Measurements from ENCODE around the gene AVEN. TPM values are rescaled to one million over a fixed set of nuclear protein-coding genes. Genes with fewer than 3 reads are reported as not detected.
"Not testable (repeated sequence)": the region's sequence is repeated elsewhere in the genome, so short reads cannot be mapped to it uniquely, and the experiment has no call there.

The AVEN gene
- total RNA-seq, 4 donors from 2014 or later: 12.3 to 27.9 (median 18.0) TPM

DNA sequence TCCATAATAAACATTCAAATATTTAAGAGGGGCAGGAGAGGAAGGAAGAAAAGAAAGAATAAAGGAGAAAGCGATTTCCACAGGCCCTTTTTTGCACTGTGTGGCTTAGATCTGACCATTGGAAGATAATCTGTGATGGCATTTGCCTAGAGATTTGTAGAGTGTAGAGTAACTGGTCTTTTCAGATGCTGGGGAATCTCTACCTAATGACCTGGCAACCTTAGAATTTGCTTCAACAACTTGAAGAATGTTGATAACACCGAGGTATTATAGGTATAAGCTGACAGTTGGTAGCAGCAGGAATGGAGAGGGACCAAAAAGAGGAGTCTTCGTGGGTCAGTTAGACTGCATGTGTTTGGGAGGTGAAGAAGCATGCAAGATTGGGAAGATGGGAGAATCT, 20.9 kb upstream of the AVEN start:
- no peak for TF ChIP-seq POLR2A (IDR thresholded peaks at IDR 0.05)
- TF ChIP-seq, protein P1, sequence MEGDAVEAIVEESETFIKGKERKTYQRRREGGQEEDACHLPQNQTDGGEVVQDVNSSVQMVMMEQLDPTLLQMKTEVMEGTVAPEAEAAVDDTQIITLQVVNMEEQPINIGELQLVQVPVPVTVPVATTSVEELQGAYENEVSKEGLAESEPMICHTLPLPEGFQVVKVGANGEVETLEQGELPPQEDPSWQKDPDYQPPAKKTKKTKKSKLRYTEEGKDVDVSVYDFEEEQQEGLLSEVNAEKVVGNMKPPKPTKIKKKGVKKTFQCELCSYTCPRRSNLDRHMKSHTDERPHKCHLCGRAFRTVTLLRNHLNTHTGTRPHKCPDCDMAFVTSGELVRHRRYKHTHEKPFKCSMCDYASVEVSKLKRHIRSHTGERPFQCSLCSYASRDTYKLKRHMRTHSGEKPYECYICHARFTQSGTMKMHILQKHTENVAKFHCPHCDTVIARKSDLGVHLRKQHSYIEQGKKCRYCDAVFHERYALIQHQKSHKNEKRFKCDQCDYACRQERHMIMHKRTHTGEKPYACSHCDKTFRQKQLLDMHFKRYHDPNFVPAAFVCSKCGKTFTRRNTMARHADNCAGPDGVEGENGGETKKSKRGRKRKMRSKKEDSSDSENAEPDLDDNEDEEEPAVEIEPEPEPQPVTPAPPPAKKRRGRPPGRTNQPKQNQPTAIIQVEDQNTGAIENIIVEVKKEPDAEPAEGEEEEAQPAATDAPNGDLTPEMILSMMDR (IDR thresholded peaks at IDR 0.05): no peak
- Histone ChIP-seq H3K36me3 (no peaks in the 10 kb centered on the region), H3K4me1 (no peaks in the 10 kb centered on the region), H3K27me3 (no peaks in the 10 kb centered on the region), H3K27ac (no peak overlapping the region), H3K9me3 (no peaks in the 10 kb centered on the region), H3K4me3 (no peak overlapping the region)
- intact Hi-C loops (cut with DNase I; ENCODE audit: low total_unique reads): loop anchor here (10.0 kb wide), 1 partner anchor 155 kb away; the partner anchor contains the start of gene KATNBL1
- no peak for DNase-seq

DNA sequence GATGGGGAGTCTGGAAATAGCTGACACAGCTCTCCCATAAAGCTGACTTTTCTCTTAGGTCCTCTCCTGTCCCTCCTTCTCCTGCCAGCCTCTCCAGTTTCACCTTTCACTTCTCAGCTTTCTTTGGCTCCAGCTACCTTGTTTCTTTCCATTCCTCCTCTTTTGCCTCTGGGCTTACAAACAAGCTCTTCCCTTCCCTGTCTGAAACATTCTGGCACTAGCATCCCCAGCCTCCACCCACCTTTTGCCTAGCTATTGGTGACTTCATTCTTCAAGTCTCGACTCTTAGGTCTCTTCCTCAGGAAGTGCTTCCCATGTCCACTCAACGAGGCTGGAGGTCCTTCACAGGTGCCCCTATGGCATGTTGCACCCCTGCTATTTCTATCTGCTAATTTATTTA, 20.5 kb upstream of the AVEN start:
- Histone ChIP-seq H3K4me3 (no peak overlapping the region), H3K36me3 (no peaks in the 10 kb centered on the region), H3K27ac (no peak overlapping the region), H3K4me1 (no peaks in the 10 kb centered on the region), H3K9me3 (no peaks in the 10 kb centered on the region), H3K27me3 (no peaks in the 10 kb centered on the region)
- TF ChIP-seq POLR2A (IDR thresholded peaks at IDR 0.05): no peak
- TF ChIP-seq, protein P1 (IDR thresholded peaks at IDR 0.05): no peak
- no peak for DNase-seq
- intact Hi-C loops (cut with DNase I; ENCODE audit: low total_unique reads): no loop called here

DNA sequence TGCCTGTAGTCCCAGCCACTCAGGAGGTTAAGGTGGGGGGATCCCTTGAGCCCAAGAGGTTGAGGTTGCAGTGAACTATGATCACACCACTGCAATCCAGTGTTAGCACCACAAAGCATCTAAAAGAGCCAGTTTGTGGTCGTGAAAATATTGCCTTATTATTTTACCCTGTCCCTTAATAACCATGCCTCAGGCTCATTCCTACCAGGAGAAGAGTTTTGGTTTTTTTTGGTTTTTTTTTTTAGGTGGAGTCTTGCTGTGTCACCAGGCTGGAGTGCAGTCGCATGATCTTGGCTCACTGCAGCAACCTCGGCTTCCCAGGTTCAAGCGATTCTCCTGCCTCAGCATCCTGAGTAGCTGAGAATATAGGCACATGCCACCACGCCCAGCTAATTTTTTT, 17.9 kb upstream of the AVEN start:
- Histone ChIP-seq H3K9me3 (no peaks in the 10 kb centered on the region), H3K4me1 (no peaks in the 10 kb centered on the region), H3K27me3 (no peaks in the 10 kb centered on the region), H3K27ac (peak overlapping the region; percentile 75 to 80), H3K36me3 (no peaks in the 10 kb centered on the region), H3K4me3 (no peak overlapping the region)
- TF ChIP-seq, protein P1 (IDR thresholded peaks at IDR 0.05): no peak
- TF ChIP-seq POLR2A (IDR thresholded peaks at IDR 0.05): no peak
- DNase-seq: no peak
- intact Hi-C loops (cut with DNase I; ENCODE audit: low total_unique reads): no loop called here

DNA sequence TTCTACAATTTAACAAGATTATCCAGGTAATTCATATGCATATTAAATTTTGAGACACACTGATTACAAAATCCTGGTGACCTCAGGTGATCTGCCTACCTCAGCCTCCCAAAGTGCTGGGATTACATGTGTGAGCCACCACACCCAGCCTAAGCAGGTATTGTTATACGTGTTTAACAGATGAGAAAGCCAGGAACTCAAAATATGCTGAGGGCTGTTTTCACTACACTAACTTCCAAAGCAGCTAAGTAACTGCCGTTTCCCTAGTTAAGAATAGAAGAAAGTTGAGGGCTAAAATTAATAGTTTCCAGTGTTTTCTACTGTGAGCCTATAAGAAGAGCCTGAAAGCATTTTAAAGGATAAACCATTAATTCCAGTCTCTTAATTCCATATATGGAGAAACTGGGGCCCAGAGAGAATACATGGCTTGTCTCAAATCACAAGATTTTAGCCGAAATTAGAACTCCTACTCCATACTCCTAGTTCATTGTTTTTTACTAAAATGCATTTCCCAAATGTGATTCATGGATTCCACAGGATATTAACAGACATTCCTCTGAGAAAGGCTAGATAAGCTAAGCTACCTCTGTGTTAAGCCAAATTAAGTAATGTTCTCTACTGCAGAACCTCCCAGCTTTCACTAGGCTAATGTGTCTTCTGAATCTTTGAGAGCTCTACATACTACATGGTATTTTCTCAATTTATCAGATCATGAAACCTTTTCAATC, 17.0 kb upstream of the AVEN start:
- Histone ChIP-seq H3K27me3 (no peaks in the 10 kb centered on the region), H3K27ac (peak overlapping the region; percentile 75 to 80), H3K9me3 (no peaks in the 10 kb centered on the region), H3K4me1 (no peaks in the 10 kb centered on the region), H3K4me3 (no peak overlapping the region), H3K36me3 (no peaks in the 10 kb centered on the region)
- intact Hi-C loops (cut with DNase I; ENCODE audit: low total_unique reads): no loop called here
- DNase-seq: no peak
- TF ChIP-seq, protein P1 (IDR thresholded peaks at IDR 0.05): no peak
- no peak for TF ChIP-seq POLR2A (IDR thresholded peaks at IDR 0.05)

DNA sequence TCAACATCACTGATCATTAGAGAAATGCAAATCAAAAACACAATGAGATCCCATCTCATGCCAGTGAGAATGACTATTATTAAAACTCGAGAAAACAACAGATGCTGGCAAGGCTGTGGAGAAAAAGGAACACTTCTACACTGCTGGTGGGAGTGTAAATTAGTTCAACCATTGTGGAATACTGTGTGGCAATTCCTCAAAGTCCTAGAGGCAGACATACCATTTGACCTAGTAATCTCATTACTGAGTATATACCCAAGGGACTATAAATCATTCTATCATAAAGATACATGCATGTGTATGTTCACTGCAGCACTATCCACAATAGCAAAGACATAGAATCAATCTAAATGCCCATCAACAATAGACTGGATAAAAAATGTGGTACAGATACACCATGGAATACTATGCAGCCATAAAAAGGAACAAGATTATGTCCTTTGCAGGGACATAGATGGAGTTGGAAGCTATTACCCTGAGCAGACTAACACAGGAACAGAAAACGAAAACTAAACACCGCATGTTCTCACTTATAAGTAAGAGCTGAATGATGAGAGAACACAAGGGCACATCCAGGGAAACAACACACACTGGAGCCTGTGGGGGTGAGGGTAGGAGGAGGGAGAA, 15.2 kb upstream of the AVEN start:
- H3K27me3 ChIP-seq: no peaks in the 10 kb centered on the region
- intact Hi-C loops (cut with DNase I; ENCODE audit: low total_unique reads): no loop called here
- no peak overlapping the region for H3K4me3 ChIP-seq
- H3K4me1 ChIP-seq: no peaks in the 10 kb centered on the region
- TF ChIP-seq, protein P1 (IDR thresholded peaks at IDR 0.05): no peak
- no peak for TF ChIP-seq POLR2A (IDR thresholded peaks at IDR 0.05)
- no peaks in the 10 kb centered on the region for H3K9me3 ChIP-seq
- H3K27ac ChIP-seq: no peak overlapping the region
- no peaks in the 10 kb centered on the region for H3K36me3 ChIP-seq
- DNase-seq: no peak

DNA sequence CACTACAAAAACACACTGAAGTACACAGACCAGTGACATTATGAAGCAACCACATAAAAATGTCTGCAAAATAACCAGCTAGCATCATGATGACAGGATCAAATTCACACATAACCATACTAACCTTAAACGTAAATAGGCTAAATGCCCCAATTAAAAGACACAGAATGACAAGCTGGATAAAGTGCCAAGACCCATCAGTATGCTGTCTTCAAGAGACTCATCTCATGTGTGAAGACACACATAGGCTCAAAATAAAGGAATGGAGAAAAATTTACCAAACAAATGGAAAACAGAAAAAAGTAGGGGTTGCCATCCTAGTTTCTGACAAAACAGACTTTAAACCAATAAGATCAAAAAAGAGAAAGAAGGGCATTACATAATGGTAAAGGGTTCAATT, 11.4 kb upstream of the AVEN start:
- H3K27me3 ChIP-seq; H3K9me3 ChIP-seq; intact Hi-C loops (cut with DNase I; ENCODE audit: low total_unique reads); H3K4me3 ChIP-seq; H3K27ac ChIP-seq; H3K4me1 ChIP-seq; DNase-seq; H3K36me3 ChIP-seq: not testable (repeated sequence)

Data from uterus (tissue), 4 donors.